SK-N-MC (cell line): ENCODE data around the gene TMEM150C.

Source experiments
- EZH2 ChIP-seq: fragments of 200-600 bp; sonication (generic); IDR thresholded peaks from one replicate; pipeline ENCODE4 v1.6.1; 2017; ENCODE audit warnings: antibody characterized with exemption
- POLR2AphosphoS5 ChIP-seq: IDR thresholded peaks from 2 replicates; pipeline ENCODE4 v1.6.1; 2012; ENCODE audit warnings: mild to moderate bottlenecking, low read depth, low read length, borderline replicate concordance

GRCh38 chr4:82450966-82451755 lies 110.6 kb downstream of the TMEM150C start:
- TF ChIP-seq EZH2 (no peak), POLR2AphosphoS5 (no peak)
